GM23338 (cell line): ENCODE results near the gene VNN1. TPM values are rescaled to one million over a fixed set of nuclear protein-coding genes. Genes with fewer than 3 reads are reported as not detected.

Experiments
- ATAC-seq: fragments of 200-7000 bp; cut with Tn5 transposase; 3 replicates; pipeline ENCODE4 v1.9.1; 2020
- DNase-seq: peaks from one replicate; pipeline ENCODE4 v3.0.0-alpha.2; 2015; ENCODE audit warnings: low spot score
- H2AFZ ChIP-seq: fragments of 200-600 bp; sonication (generic); 2 replicates; pipeline ENCODE4 v1.8.0; 2016; ENCODE audit warnings: antibody characterized with exemption, mild to moderate bottlenecking, moderate library complexity
- H3F3A ChIP-seq: fragments of 200-600 bp; sonication (generic); replicated peaks from 2 replicates; pipeline ENCODE4 v1.8.0; 2017; ENCODE audit warnings: antibody characterized with exemption, mixed run types, low read depth
- H3K27ac ChIP-seq: fragments of 200-600 bp; sonication (generic); 2 replicates; pipeline ENCODE4 v1.6.1; 2016; ENCODE audit warnings: low read depth
- H3K27me3 ChIP-seq: fragments of 200-600 bp; sonication (generic); 2 replicates; pipeline ENCODE4 v1.8.0; 2016; ENCODE audit warnings: mild to moderate bottlenecking, mixed run types, moderate library complexity; ENCODE audit not compliant: insufficient read depth
- H3K36me3 ChIP-seq: fragments of 200-600 bp; sonication (generic); 2 replicates; pipeline ENCODE4 v1.8.0; 2016; ENCODE audit warnings: mild to moderate bottlenecking; ENCODE audit not compliant: insufficient read depth
- H3K4me1 ChIP-seq: fragments of 200-600 bp; sonication (generic); 2 replicates; pipeline ENCODE4 v1.8.0; 2016; ENCODE audit warnings: mild to moderate bottlenecking, moderate library complexity; ENCODE audit not compliant: insufficient read depth
- H3K4me2 ChIP-seq: fragments of 200-600 bp; sonication (generic); 2 replicates; pipeline ENCODE4 v1.7.1; 2017; ENCODE audit warnings: mixed run types
- H3K4me3 ChIP-seq: fragments of 200-600 bp; sonication (generic); 2 replicates; pipeline ENCODE4 v1.6.1; 2016; ENCODE audit warnings: mixed run types
- H3K79me2 ChIP-seq: fragments of 200-600 bp; sonication (generic); replicated peaks from 2 replicates; pipeline ENCODE4 v1.8.0; 2017; ENCODE audit warnings: mild to moderate bottlenecking; ENCODE audit not compliant: insufficient read depth
- H3K9me2 ChIP-seq: fragments of 200-600 bp; sonication (generic); 2 replicates; pipeline ENCODE4 v1.8.0; 2017; ENCODE audit not compliant: insufficient read depth
- H4K20me1 ChIP-seq: fragments of 200-600 bp; sonication (generic); replicated peaks from 2 replicates; pipeline ENCODE4 v1.8.0; 2017; ENCODE audit warnings: mild to moderate bottlenecking; ENCODE audit not compliant: insufficient read depth
- H3K27ac Mint-ChIP-seq: 2 replicates; pipeline ENCODE4 v1.8.0; 2020; ENCODE audit warnings: inconsistent platforms, mild to moderate bottlenecking, moderate library complexity, mixed read lengths
- H3K27me3 Mint-ChIP-seq: 3 replicates; pipeline ENCODE4 v1.8.0; 2022; ENCODE audit warnings: low read depth, mild to moderate bottlenecking, moderate library complexity, mixed read lengths, inconsistent platforms; ENCODE audit not compliant: insufficient read depth, poor library complexity
- H3K36me3 Mint-ChIP-seq: 3 replicates; pipeline ENCODE4 v1.8.0; 2021; ENCODE audit warnings: low read depth, mild to moderate bottlenecking, inconsistent platforms, moderate library complexity, mixed read lengths
- H3K4me1 Mint-ChIP-seq: 3 replicates; pipeline ENCODE4 v1.8.0; 2020; ENCODE audit warnings: mild to moderate bottlenecking, inconsistent platforms, mixed read lengths
- H3K4me3 Mint-ChIP-seq: 3 replicates; pipeline ENCODE4 v1.8.0; 2021; ENCODE audit warnings: moderate library complexity, mild to moderate bottlenecking, inconsistent platforms, mixed read lengths
- H3K9me3 Mint-ChIP-seq: 3 replicates; pipeline ENCODE4 v1.8.0; 2020; ENCODE audit warnings: moderate library complexity, mild to moderate bottlenecking, inconsistent platforms, mixed read lengths
- CREB1 ChIP-seq: fragments of 250-450 bp; sonication (Bioruptor Pico); IDR thresholded peaks from 2 replicates; pipeline ENCODE4 v1.5.0; 2020; ENCODE audit warnings: low read depth, mild to moderate bottlenecking, moderate library complexity
- EZH2 ChIP-seq: fragments of 200-600 bp; sonication (generic); IDR thresholded peaks from one replicate; pipeline ENCODE4 v1.8.0; 2017; ENCODE audit warnings: antibody characterized with exemption, mild to moderate bottlenecking, low read depth; ENCODE audit not compliant: unreplicated experiment
- EZH2phosphoT487 ChIP-seq: fragments of 200-600 bp; sonication (generic); IDR thresholded peaks from one replicate; pipeline ENCODE4 v1.8.1; 2018; ENCODE audit warnings: antibody characterized with exemption; ENCODE audit not compliant: unreplicated experiment
- JUNB ChIP-seq: IDR thresholded peaks from one replicate; pipeline ENCODE4 v1.6.1; 2016; ENCODE audit warnings: antibody characterized with exemption; ENCODE audit not compliant: unreplicated experiment
- NANOG ChIP-seq: IDR thresholded peaks from 2 replicates; pipeline ENCODE4 v1.6.1; 2016; ENCODE audit warnings: antibody characterized with exemption, borderline replicate concordance
- POLR2AphosphoS5 ChIP-seq: IDR thresholded peaks from 2 replicates; pipeline ENCODE4 v1.6.1; 2016; ENCODE audit warnings: antibody characterized with exemption, low read depth
- STAT1 ChIP-seq: IDR thresholded peaks from one replicate; pipeline ENCODE4 v1.6.1; 2016; ENCODE audit warnings: antibody characterized with exemption; ENCODE audit not compliant: unreplicated experiment
- ZNF114 ChIP-seq: fragments of 250-450 bp; sonication (Bioruptor Pico); IDR thresholded peaks from 2 replicates; pipeline ENCODE4 v1.5.0; 2020; ENCODE audit warnings: mild to moderate bottlenecking, moderate library complexity
- ZNF331 ChIP-seq: fragments of 250-450 bp; sonication (Bioruptor Pico); IDR thresholded peaks from 2 replicates; pipeline ENCODE4 v1.5.0; 2020; ENCODE audit warnings: low read depth, mild to moderate bottlenecking, moderate library complexity
- polyA plus RNA-seq: library from polyadenylated mRNA; unstranded; fragments of >200 nt; fragmentation: Nextera tagmentation; extraction: Ambion mirVana; gene quantifications from 2 replicates; pipeline ENCODE4 v1.2.1, GENCODE V29; 2016
- total RNA-seq: library from RNA; depleted of rRNA; stranded (reverse); fragments of >200 nt; shearing (Covaris generic); gene quantifications from 2 replicates; pipeline ENCODE4 v1.2.3, GENCODE V29; 2014
- TF ChIP-seq, protein P1 (sequence below), 2 experiments: fragments of 200-600 bp in 1 of 2; sonication (generic) in 1 of 2; conservative IDR thresholded peaks; 2 replicates each; pipeline versions ENCODE4 v1.5.1 to v1.6.1; 2016 to 2017; ENCODE audit warnings: antibody characterized with exemption in 2 of 2, low read depth in 2 of 2, mild to moderate bottlenecking in 2 of 2, moderate library complexity in 1 of 2
- TF ChIP-seq, protein P2 (sequence below): fragments of 250-450 bp; sonication (Bioruptor Pico); IDR thresholded peaks from 2 replicates; pipeline ENCODE4 v1.5.0; 2020; ENCODE audit warnings: mild to moderate bottlenecking, moderate library complexity

VNN1 gene
- total and polyA plus RNA-seq, 2 experiments from 2014 or later: not detected

DNA sequence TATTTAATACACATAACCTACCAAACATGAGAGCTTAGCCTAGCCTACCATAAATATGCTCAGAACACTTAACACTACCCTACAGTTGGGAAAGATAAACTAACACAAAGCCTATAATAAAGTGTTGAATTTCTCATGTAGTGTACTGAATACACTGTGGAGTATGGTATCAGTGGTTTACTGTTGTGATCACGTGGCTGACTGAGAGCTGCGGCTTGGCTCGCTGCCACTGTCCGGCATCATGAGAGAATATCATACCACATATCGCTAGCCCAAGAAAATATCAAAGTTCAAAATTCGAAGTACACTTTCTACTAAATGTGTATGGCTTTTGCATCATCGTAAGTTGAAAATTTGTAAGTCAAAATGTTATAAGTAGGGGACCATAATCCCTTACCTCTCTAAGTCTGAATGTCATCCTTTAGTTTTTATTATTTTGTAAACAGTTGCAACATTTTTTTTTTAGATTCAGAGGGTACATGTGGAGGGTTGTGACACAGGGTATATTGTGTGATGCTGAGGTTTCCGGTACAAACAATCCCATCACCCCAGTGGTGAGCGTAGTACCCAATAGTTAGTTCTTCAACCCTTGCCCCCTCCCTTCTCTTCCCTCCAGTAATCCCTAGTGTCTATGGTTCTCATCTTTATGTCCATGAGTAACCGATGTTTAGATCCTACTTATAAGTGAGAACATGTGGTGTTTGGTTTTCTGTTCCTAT, 40.3 kb downstream of the VNN1 start:
- Histone ChIP-seq H4K20me1 (no peaks in the 10 kb centered on the region), H3F3A (no peaks in the 10 kb centered on the region), H3K27ac (no peak overlapping the region), H3K4me3 (no peak overlapping the region), H3K4me1 (no peaks in the 10 kb centered on the region), H3K27me3 (no peaks in the 10 kb centered on the region), H3K79me2 (no peaks in the 10 kb centered on the region), H2AFZ (no peak overlapping the region), H3K36me3 (no peaks in the 10 kb centered on the region), H3K9me2 (no peaks in the 10 kb centered on the region), H3K4me2 (no peak overlapping the region)
- H3K36me3 Mint-ChIP-seq: no peaks in the 10 kb centered on the region
- no peak overlapping the region for H3K4me3 Mint-ChIP-seq
- peaks cover 6% of the 10 kb centered on the region; the same call in 2 of the 3 replicates for H3K4me1 Mint-ChIP-seq
- no peaks in the 10 kb centered on the region for H3K27me3 Mint-ChIP-seq
- no peaks in the 10 kb centered on the region for H3K9me3 Mint-ChIP-seq
- no peak for DNase-seq
- ATAC-seq: no peak
- no peak overlapping the region for H3K27ac Mint-ChIP-seq
- TF ChIP-seq ZNF114 (CRISPR knock-in tag): no peak
- TF ChIP-seq JUNB: no peak
- TF ChIP-seq, protein P1, sequence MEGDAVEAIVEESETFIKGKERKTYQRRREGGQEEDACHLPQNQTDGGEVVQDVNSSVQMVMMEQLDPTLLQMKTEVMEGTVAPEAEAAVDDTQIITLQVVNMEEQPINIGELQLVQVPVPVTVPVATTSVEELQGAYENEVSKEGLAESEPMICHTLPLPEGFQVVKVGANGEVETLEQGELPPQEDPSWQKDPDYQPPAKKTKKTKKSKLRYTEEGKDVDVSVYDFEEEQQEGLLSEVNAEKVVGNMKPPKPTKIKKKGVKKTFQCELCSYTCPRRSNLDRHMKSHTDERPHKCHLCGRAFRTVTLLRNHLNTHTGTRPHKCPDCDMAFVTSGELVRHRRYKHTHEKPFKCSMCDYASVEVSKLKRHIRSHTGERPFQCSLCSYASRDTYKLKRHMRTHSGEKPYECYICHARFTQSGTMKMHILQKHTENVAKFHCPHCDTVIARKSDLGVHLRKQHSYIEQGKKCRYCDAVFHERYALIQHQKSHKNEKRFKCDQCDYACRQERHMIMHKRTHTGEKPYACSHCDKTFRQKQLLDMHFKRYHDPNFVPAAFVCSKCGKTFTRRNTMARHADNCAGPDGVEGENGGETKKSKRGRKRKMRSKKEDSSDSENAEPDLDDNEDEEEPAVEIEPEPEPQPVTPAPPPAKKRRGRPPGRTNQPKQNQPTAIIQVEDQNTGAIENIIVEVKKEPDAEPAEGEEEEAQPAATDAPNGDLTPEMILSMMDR (conservative IDR thresholded peaks at IDR 0.05; ENCODE audit: low read depth in 2 of 2): no peak

DNA sequence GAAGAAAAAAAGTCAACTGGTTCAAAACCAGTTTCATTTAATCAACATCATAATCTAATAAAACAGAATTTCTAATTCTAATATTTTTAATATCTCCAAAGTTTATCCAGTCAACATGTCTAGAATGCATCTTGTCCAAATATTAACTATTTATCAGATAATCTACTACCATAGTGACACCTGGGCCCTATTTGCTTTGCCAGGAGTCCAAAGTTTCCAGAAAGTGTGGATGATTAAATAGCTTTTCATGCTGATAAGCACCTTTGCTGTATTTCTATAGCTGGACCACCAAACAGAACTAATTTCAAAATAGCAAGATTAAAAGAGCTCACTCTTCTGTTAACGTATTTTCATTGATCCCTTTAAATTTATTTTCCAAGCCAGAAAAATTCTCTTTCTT, 42.6 kb downstream of the VNN1 start:
- no peaks in the 10 kb centered on the region for H3K27me3 Mint-ChIP-seq
- Histone ChIP-seq H3K36me3 (no peaks in the 10 kb centered on the region), H4K20me1 (no peaks in the 10 kb centered on the region), H3K79me2 (no peaks in the 10 kb centered on the region), H3F3A (no peaks in the 10 kb centered on the region), H3K4me1 (peaks cover 7% of the 10 kb centered on the region), H3K27me3 (no peaks in the 10 kb centered on the region), H3K4me3 (no peak overlapping the region), H3K27ac (no peak overlapping the region), H3K4me2 (no peak overlapping the region), H2AFZ (no peak overlapping the region), H3K9me2 (no peaks in the 10 kb centered on the region)
- H3K4me1 Mint-ChIP-seq: peaks cover 12% of the 10 kb centered on the region
- H3K36me3 Mint-ChIP-seq: no peaks in the 10 kb centered on the region
- TF ChIP-seq ZNF114 (CRISPR knock-in tag): no peak
- no peak for TF ChIP-seq EZH2phosphoT487
- no peak for TF ChIP-seq ZNF331
- TF ChIP-seq NANOG: no peak
- no peak for TF ChIP-seq JUNB
- no peak for TF ChIP-seq STAT1
- TF ChIP-seq, protein P2, sequence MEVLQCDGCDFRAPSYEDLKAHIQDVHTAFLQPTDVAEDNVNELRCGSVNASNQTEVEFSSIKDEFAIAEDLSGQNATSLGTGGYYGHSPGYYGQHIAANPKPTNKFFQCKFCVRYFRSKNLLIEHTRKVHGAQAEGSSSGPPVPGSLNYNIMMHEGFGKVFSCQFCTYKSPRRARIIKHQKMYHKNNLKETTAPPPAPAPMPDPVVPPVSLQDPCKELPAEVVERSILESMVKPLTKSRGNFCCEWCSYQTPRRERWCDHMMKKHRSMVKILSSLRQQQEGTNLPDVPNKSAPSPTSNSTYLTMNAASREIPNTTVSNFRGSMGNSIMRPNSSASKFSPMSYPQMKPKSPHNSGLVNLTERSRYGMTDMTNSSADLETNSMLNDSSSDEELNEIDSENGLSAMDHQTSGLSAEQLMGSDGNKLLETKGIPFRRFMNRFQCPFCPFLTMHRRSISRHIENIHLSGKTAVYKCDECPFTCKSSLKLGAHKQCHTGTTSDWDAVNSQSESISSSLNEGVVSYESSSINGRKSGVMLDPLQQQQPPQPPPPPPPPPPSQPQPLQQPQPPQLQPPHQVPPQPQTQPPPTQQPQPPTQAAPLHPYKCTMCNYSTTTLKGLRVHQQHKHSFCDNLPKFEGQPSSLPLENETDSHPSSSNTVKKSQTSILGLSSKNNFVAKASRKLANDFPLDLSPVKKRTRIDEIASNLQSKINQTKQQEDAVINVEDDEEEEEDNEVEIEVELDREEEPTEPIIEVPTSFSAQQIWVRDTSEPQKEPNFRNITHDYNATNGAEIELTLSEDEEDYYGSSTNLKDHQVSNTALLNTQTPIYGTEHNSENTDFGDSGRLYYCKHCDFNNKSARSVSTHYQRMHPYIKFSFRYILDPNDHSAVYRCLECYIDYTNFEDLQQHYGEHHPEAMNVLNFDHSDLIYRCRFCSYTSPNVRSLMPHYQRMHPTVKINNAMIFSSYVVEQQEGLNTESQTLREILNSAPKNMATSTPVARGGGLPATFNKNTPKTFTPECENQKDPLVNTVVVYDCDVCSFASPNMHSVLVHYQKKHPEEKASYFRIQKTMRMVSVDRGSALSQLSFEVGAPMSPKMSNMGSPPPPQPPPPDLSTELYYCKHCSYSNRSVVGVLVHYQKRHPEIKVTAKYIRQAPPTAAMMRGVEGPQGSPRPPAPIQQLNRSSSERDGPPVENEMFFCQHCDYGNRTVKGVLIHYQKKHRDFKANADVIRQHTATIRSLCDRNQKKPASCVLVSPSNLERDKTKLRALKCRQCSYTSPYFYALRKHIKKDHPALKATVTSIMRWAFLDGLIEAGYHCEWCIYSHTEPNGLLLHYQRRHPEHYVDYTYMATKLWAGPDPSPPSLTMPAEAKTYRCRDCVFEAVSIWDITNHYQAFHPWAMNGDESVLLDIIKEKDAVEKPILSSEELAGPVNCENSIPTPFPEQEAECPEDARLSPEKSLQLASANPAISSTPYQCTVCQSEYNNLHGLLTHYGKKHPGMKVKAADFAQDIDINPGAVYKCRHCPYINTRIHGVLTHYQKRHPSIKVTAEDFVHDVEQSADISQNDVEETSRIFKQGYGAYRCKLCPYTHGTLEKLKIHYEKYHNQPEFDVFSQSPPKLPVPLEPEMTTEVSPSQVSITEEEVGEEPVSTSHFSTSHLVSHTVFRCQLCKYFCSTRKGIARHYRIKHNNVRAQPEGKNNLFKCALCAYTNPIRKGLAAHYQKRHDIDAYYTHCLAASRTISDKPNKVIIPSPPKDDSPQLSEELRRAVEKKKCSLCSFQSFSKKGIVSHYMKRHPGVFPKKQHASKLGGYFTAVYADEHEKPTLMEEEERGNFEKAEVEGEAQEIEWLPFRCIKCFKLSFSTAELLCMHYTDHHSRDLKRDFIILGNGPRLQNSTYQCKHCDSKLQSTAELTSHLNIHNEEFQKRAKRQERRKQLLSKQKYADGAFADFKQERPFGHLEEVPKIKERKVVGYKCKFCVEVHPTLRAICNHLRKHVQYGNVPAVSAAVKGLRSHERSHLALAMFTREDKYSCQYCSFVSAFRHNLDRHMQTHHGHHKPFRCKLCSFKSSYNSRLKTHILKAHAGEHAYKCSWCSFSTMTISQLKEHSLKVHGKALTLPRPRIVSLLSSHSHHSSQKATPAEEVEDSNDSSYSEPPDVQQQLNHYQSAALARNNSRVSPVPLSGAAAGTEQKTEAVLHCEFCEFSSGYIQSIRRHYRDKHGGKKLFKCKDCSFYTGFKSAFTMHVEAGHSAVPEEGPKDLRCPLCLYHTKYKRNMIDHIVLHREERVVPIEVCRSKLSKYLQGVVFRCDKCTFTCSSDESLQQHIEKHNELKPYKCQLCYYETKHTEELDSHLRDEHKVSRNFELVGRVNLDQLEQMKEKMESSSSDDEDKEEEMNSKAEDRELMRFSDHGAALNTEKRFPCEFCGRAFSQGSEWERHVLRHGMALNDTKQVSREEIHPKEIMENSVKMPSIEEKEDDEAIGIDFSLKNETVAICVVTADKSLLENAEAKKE: no peak
- TF ChIP-seq, protein P1 (conservative IDR thresholded peaks at IDR 0.05; ENCODE audit: low read depth in 2 of 2): no peak
- TF ChIP-seq POLR2AphosphoS5: no peak
- no peak for TF ChIP-seq CREB1 (CRISPR knock-in tag)
- TF ChIP-seq EZH2: no peak
- H3K27ac Mint-ChIP-seq: no peak overlapping the region
- H3K9me3 Mint-ChIP-seq: no peaks in the 10 kb centered on the region
- H3K4me3 Mint-ChIP-seq: no peak overlapping the region
- DNase-seq: no peak
- no peak for ATAC-seq
